HepG2 (cell line): ENCODE measurements around the gene SHISAL1. TPM values are rescaled to one million over a fixed set of nuclear protein-coding genes. Genes with fewer than 3 reads are reported as not detected.

Source experiments
- ATAC-seq: fragments of 200-7000 bp; cut with Tn5 transposase; 3 replicates; pipeline ENCODE4 v1.9.1; 2020; ENCODE audit warnings: mild to moderate bottlenecking, moderate library complexity
- BruUV-seq: library from RNA; stranded (reverse); fragments of 400-500 nt; replicated peaks from 2 replicates; lab custom pipeline; 2021; lab: Mats Ljungman, UMichigan
- CTCF ChIA-PET: fragments of 300-600 bp; formaldehyde crosslinking; extraction: SDS; loops from one replicate; lab custom pipeline; 2021; ENCODE audit warnings: low total read pairs, inconsistent platforms, low intra/inter-chr PET ratio; lab: Yijun Ruan, JAX
- POLR2A ChIA-PET: fragments of 350-600 bp; sonication (Branson Sonifier 250); formaldehyde crosslinking; loops from one replicate; lab custom pipeline; 2020; ENCODE audit warnings: antibody characterized with exemption, inconsistent platforms; lab: Yijun Ruan, JAX
- DNase-seq: peaks from one replicate; pipeline ENCODE4 v3.0.0-alpha.2; 2015; ENCODE audit warnings: low spot score
- FAIRE-seq: peaks from 3 replicates; lab custom pipeline; 2011; peaks lifted over from hg19 to GRCh38; lab: Jason Lieb, UNC
- H2AFZ ChIP-seq: one replicate; pipeline ENCODE4 v1.6.1; 2011; ENCODE audit warnings: low read length, inconsistent platforms
- H3K27ac ChIP-seq: fragments of 300-600 bp; 3 replicates; pipeline ENCODE4 v1.8.0; 2011; ENCODE audit warnings: mixed run types, mild to moderate bottlenecking, mixed read lengths, low read length, inconsistent platforms; ENCODE audit not compliant: insufficient read depth; ENCODE audit errors: extremely low read length
- H3K27me3 ChIP-seq, 2 experiments: fragments of 200-600 bp in 1 of 2; 2 replicates in 1 of 2; 3 replicates in 1 of 2; pipeline versions ENCODE4 v1.6.0 to v1.8.0; 2011; ENCODE audit warnings: low read length in 2 of 2, mild to moderate bottlenecking in 2 of 2, moderate library complexity in 2 of 2, inconsistent platforms in 1 of 2; ENCODE audit not compliant: insufficient read depth in 2 of 2, control insufficient read depth in 1 of 2
- H3K36me3 ChIP-seq, 2 experiments: fragments of 200-600 bp in 1 of 2; replicated peaks in 1 of 2; 2 replicates in 1 of 2; 3 replicates in 1 of 2; pipeline versions ENCODE4 v1.5.1 to v1.8.0; 2011; ENCODE audit warnings: low read length in 2 of 2, inconsistent platforms in 1 of 2; ENCODE audit not compliant: insufficient read depth in 2 of 2, control insufficient read depth in 1 of 2
- H3K4me1 ChIP-seq: 2 replicates; pipeline ENCODE4 v1.5.1; 2012; ENCODE audit warnings: low read length, inconsistent platforms; ENCODE audit not compliant: insufficient read depth
- H3K4me2 ChIP-seq: 2 replicates; pipeline ENCODE4 v1.6.0; 2011; ENCODE audit warnings: low read depth, low read length, inconsistent platforms
- H3K4me3 ChIP-seq, 3 experiments: fragments of 200-600 bp in 1 of 3; sonication (generic), shearing (Covaris generic) in 1 of 3; replicated peaks in 1 of 3; 2 replicates each; pipeline ENCODE4 v1.5.1; 2011 to 2016; ENCODE audit warnings: low read length in 3 of 3, inconsistent platforms in 2 of 3, low read depth in 2 of 3, mild to moderate bottlenecking in 2 of 3, control low read depth in 1 of 3, mixed read lengths in 1 of 3; ENCODE audit not compliant: insufficient read depth in 1 of 3
- H3K79me2 ChIP-seq: one replicate; pipeline ENCODE4 v1.6.1; 2011; ENCODE audit warnings: low read length, inconsistent platforms; ENCODE audit not compliant: insufficient read depth
- H3K9ac ChIP-seq: 2 replicates; pipeline ENCODE4 v1.6.0; 2011; ENCODE audit warnings: mild to moderate bottlenecking, low read depth, low read length, inconsistent platforms; ENCODE audit not compliant: insufficient read depth
- H3K9me3 ChIP-seq: 2 replicates; pipeline ENCODE4 v1.5.1; 2012; ENCODE audit warnings: mild to moderate bottlenecking, low read length
- H4K20me1 ChIP-seq: 2 replicates; pipeline ENCODE4 v1.6.0; 2011; ENCODE audit warnings: inconsistent platforms, mild to moderate bottlenecking, low read length, moderate library complexity; ENCODE audit not compliant: insufficient read depth
- GZF1 ChIP-seq: sonication (generic); formaldehyde crosslinking; IDR thresholded peaks from 2 replicates; pipeline ENCODE4 v1.5.1; 2020; ENCODE audit warnings: mild to moderate bottlenecking, missing genetic modification reagents
- IKZF1 ChIP-seq: fragments of 450-650 bp; IDR thresholded peaks from 2 replicates; pipeline ENCODE4 v1.7.1; 2016
- SAP130 ChIP-seq: IDR thresholded peaks from 2 replicates; pipeline ENCODE4 v1.6.1; 2016; ENCODE audit warnings: low read depth
- XBP1 ChIP-seq: sonication (generic); formaldehyde crosslinking; IDR thresholded peaks from 2 replicates; pipeline ENCODE4 v1.5.0; 2020; ENCODE audit warnings: missing genetic modification reagents
- ZNF225 ChIP-seq: sonication (generic); formaldehyde crosslinking; IDR thresholded peaks from 2 replicates; pipeline ENCODE4 v1.4.0; 2020; ENCODE audit warnings: mild to moderate bottlenecking, missing genetic modification reagents
- ZNF776 ChIP-seq: sonication (generic); formaldehyde crosslinking; IDR thresholded peaks from 2 replicates; pipeline ENCODE4 v1.4.0; 2020; ENCODE audit warnings: mild to moderate bottlenecking, missing genetic modification reagents
- ZNF879 ChIP-seq: sonication (generic); formaldehyde crosslinking; IDR thresholded peaks from 2 replicates; pipeline ENCODE4 v1.8.1; 2023; ENCODE audit warnings: missing genetic modification reagents
- WGBS: methylation state at CpG from one replicate; pipeline ENCODE4 v1.1.6; 2017; ENCODE audit warnings: low lambda C conversion rate; 5-methylcytosine and 5-hydroxymethylcytosine counted together
- in situ Hi-C: cut with HindIII; loops from 2 replicates; pipeline ENCODE4 v1.10.0; 2017; ENCODE audit warnings: low pct_unique_long_range_greater_than_20kb; ENCODE audit not compliant: extremely low pct_ligation_motif_present
- intact Hi-C: fragments of 100-400 bp; cut with micrococcal nuclease; formaldehyde crosslinking; loops from one replicate; pipeline ENCODE4 v1.10.0; 2022; ENCODE audit not compliant: unreplicated experiment
- polyA plus RNA-seq, 8 experiments: library from polyadenylated mRNA; depleted of rRNA in 3 of 8; stranded (reverse) in 7 of 8; unstranded in 1 of 8; fragments of >200 nt; fragmentation: Illumina TruSeq in 4 of 8; extraction: Trizol in 4 of 8; gene quantifications; 2 replicates each; pipeline versions ENCODE4 v1.2.1 to v1.2.3, GENCODE V29; 2011 to 2016; ENCODE audit warnings: low read depth in 4 of 8, missing spikeins in 1 of 8, mixed read lengths in 1 of 8; ENCODE audit not compliant: insufficient read depth in 1 of 8
- total RNA-seq, 5 experiments: library from RNA; depleted of rRNA; stranded (reverse); fragments of >200 nt; fragmentation: Illumina TruSeq; extraction: Trizol; gene quantifications; 2 replicates each; pipeline ENCODE4 v1.2.3, GENCODE V29; 2016; ENCODE audit warnings: low read depth in 1 of 5
- TF ChIP-seq, protein P1 (sequence below): sonication (generic); formaldehyde crosslinking; IDR thresholded peaks from 2 replicates; pipeline ENCODE4 v1.5.1; 2020; ENCODE audit warnings: missing genetic modification reagents, mild to moderate bottlenecking, borderline replicate concordance
- TF ChIP-seq, protein P2 (sequence below), 2 experiments: IDR thresholded peaks; 2 replicates each; pipeline ENCODE4 v1.6.1; 2011 to 2012; ENCODE audit warnings: low read length in 2 of 2, borderline replicate concordance in 1 of 2, low read depth in 1 of 2, mild to moderate bottlenecking in 1 of 2, moderate library complexity in 1 of 2

SHISAL1 gene
- total and polyA plus RNA-seq, 2 of the 13 experiments (the other 11 are each of a cell fraction or from before 2014, with no cell fraction given), result not detected

DNA sequence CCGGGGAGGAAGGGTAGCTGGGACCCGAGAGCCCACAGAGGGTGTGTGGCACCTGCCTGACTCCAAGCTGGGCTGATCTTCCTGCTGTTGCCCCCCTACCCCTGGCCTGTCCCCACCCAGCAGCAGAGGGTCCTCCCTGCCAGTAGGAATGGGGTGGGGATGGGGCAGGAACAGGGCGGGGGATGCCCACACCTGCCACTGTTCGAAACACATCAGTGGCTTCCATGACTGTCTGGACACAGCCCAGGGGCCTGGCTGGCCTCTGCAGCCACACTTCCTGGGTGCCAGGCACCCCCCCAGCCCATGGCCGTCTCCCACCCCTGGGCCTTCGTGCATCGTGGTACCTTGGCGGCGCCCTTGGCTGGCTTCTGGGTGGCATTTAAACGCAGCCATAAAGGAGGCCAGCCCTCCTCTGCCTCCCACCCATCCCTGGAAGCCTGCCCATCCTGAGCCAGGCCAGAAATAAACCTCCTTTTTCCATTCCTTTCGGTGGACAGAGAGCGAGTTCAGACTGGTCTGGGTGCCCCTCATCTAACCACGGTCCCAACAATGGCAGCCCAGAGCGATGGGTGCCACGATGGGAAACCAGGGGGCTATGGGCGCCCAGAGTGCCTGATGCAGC is 745 bp upstream of the SHISAL1 start:
- ATAC-seq (no peak), FAIRE-seq (no peak), DNase-seq (no peak)
- BruUV-seq, result no TSS peak
- H3K27ac ChIP-seq, result no peak overlapping the region
- no peak overlapping the region for H3K4me2 ChIP-seq
- no peaks in the 10 kb centered on the region for H3K9me3 ChIP-seq
- CTCF ChIA-PET, result no interaction called here
- H3K36me3 ChIP-seq, result no peaks in the 10 kb centered on the region
- 0% methylated on average over 4 of the region's 16 CpGs for WGBS
- POLR2A ChIA-PET, result no interaction called here
- in situ Hi-C loops, result no loop called here
- H3K79me2 ChIP-seq, result no peaks in the 10 kb centered on the region
- intact Hi-C loops, result no loop called here
- no peaks in the 10 kb centered on the region for H3K4me1 ChIP-seq
- H3K9ac ChIP-seq, result no peak overlapping the region
- no peak overlapping the region for H2AFZ ChIP-seq
- H3K27me3 ChIP-seq, result peaks cover 7 to 29% of the 10 kb centered on the region in 2 experiments; a peak in 4 of 5 replicates
- no peaks in the 10 kb centered on the region for H4K20me1 ChIP-seq
- H3K4me3 ChIP-seq, result no peak overlapping the region
- no peak for TF ChIP-seq ZNF776 (CRISPR knock-in tag)
- TF ChIP-seq IKZF1, result no peak
- TF ChIP-seq SAP130 (CRISPR knock-in tag), result no peak
- TF ChIP-seq, protein P1, sequence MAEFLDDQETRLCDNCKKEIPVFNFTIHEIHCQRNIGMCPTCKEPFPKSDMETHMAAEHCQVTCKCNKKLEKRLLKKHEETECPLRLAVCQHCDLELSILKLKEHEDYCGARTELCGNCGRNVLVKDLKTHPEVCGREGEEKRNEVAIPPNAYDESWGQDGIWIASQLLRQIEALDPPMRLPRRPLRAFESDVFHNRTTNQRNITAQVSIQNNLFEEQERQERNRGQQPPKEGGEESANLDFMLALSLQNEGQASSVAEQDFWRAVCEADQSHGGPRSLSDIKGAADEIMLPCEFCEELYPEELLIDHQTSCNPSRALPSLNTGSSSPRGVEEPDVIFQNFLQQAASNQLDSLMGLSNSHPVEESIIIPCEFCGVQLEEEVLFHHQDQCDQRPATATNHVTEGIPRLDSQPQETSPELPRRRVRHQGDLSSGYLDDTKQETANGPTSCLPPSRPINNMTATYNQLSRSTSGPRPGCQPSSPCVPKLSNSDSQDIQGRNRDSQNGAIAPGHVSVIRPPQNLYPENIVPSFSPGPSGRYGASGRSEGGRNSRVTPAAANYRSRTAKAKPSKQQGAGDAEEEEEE (CRISPR knock-in tag), result no peak
- TF ChIP-seq ZNF225 (CRISPR knock-in tag), result no peak
- TF ChIP-seq GZF1 (CRISPR knock-in tag), result no peak
- TF ChIP-seq, protein P2, sequence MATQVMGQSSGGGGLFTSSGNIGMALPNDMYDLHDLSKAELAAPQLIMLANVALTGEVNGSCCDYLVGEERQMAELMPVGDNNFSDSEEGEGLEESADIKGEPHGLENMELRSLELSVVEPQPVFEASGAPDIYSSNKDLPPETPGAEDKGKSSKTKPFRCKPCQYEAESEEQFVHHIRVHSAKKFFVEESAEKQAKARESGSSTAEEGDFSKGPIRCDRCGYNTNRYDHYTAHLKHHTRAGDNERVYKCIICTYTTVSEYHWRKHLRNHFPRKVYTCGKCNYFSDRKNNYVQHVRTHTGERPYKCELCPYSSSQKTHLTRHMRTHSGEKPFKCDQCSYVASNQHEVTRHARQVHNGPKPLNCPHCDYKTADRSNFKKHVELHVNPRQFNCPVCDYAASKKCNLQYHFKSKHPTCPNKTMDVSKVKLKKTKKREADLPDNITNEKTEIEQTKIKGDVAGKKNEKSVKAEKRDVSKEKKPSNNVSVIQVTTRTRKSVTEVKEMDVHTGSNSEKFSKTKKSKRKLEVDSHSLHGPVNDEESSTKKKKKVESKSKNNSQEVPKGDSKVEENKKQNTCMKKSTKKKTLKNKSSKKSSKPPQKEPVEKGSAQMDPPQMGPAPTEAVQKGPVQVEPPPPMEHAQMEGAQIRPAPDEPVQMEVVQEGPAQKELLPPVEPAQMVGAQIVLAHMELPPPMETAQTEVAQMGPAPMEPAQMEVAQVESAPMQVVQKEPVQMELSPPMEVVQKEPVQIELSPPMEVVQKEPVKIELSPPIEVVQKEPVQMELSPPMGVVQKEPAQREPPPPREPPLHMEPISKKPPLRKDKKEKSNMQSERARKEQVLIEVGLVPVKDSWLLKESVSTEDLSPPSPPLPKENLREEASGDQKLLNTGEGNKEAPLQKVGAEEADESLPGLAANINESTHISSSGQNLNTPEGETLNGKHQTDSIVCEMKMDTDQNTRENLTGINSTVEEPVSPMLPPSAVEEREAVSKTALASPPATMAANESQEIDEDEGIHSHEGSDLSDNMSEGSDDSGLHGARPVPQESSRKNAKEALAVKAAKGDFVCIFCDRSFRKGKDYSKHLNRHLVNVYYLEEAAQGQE (IDR thresholded peaks at IDR 0.05; ENCODE audit: borderline replicate concordance in 1 of 2, low read depth in 1 of 2, low read length in 2 of 2), result no peak
- TF ChIP-seq XBP1 (CRISPR knock-in tag), result no peak
- TF ChIP-seq ZNF879, result no peak
